ENCODE measurements around the gene TOMM20L.

GRCh38 chr14:58395562-58395811 is 243 bp upstream of the TOMM20L start:
- TF ChIP-seq CTCF (IDR thresholded peaks at IDR 0.05; ENCODE audit: low read depth, low read length), result no peak
- TF ChIP-seq EZH2phosphoT487 (IDR thresholded peaks at IDR 0.05; ENCODE audit: low read depth), result no peak
